ENCODE measurements around the gene CA10.

DNA sequence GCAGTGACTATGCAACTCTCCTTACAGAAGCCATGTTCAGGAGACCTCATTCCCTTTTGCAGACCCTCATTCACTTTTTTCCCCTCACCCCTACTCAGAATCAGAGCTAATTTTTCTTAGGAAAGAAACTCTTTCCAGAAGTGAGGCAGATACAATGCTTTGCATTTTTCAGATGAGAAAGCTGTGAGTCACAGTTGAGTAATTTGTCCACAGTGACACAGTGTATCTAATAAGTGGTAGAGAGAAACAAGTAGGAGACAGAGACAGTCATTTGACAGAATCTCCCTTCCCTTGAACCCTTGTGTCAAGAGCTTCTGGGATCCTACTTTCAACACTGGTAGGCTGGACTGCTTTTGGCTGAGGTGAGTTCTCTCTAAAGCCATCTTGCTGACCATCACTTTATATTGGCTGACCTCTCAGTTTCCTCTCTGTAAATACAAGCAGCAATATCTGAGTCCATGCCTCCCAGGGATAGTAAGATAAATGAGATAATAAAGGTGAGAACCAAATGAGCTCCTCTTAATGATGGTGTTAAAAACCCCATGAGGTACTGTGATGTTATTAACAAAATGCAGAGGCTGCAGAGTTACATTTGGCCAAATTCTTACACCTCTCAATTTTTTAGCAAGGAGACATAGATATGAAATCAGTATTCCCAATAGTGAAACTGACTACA is 130.8 kb downstream of the CA10 start:
- TF ChIP-seq, protein P1, sequence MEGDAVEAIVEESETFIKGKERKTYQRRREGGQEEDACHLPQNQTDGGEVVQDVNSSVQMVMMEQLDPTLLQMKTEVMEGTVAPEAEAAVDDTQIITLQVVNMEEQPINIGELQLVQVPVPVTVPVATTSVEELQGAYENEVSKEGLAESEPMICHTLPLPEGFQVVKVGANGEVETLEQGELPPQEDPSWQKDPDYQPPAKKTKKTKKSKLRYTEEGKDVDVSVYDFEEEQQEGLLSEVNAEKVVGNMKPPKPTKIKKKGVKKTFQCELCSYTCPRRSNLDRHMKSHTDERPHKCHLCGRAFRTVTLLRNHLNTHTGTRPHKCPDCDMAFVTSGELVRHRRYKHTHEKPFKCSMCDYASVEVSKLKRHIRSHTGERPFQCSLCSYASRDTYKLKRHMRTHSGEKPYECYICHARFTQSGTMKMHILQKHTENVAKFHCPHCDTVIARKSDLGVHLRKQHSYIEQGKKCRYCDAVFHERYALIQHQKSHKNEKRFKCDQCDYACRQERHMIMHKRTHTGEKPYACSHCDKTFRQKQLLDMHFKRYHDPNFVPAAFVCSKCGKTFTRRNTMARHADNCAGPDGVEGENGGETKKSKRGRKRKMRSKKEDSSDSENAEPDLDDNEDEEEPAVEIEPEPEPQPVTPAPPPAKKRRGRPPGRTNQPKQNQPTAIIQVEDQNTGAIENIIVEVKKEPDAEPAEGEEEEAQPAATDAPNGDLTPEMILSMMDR (IDR thresholded peaks at IDR 0.05; ENCODE audit: poor library complexity) = no peak
- no peak for TF ChIP-seq EZH2phosphoT487 (IDR thresholded peaks at IDR 0.05; ENCODE audit: low read depth, severe bottlenecking, unreplicated experiment)
- no peak for TF ChIP-seq EZH2 (IDR thresholded peaks at IDR 0.05; ENCODE audit: borderline replicate concordance)
